Activated B cell treated with CpG ODN at 0.5 μM for 24 hours (primary cell): ENCODE measurements around the gene HAGHL. TPM values are rescaled to one million over a fixed set of nuclear protein-coding genes. Genes with fewer than 3 reads are reported as not detected.

Source experiments
- ATAC-seq: fragments of 200-7000 bp; cut with Tn5 transposase; one replicate; pipeline ENCODE4 v1.10.0; 2021; ENCODE audit warnings: low read depth, mild to moderate bottlenecking, moderate library complexity
- CTCF ChIA-PET: fragments of 350-600 bp; sonication (Branson Sonifier 250); formaldehyde crosslinking; loops from one replicate; lab custom pipeline; 2021; ENCODE audit warnings: antibody characterized with exemption; lab: Charles Lee
- POLR2A ChIA-PET: fragments of 350-600 bp; sonication (Branson Sonifier 250); formaldehyde crosslinking; loops from one replicate; lab custom pipeline; 2021; ENCODE audit warnings: antibody characterized with exemption; lab: Charles Lee
- DNase-seq: peaks from one replicate; pipeline ENCODE4 v3.0.0; 2022
- H3K27ac Mint-ChIP-seq: one replicate; pipeline ENCODE4 v1.8.0; 2020; ENCODE audit warnings: mixed read lengths
- H3K27me3 Mint-ChIP-seq: one replicate; pipeline ENCODE4 v1.8.0; 2021; ENCODE audit warnings: mixed read lengths
- H3K36me3 Mint-ChIP-seq: one replicate; pipeline ENCODE4 v1.8.0; 2021; ENCODE audit warnings: low read depth, mixed read lengths
- H3K4me1 Mint-ChIP-seq: one replicate; pipeline ENCODE4 v1.8.0; 2021; ENCODE audit warnings: mixed read lengths
- H3K4me3 Mint-ChIP-seq: one replicate; pipeline ENCODE4 v1.8.0; 2020; ENCODE audit warnings: mild to moderate bottlenecking, mixed read lengths
- H3K9me3 Mint-ChIP-seq: one replicate; pipeline ENCODE4 v1.8.0; 2020; ENCODE audit warnings: mixed read lengths
- intact Hi-C: fragments of 100-400 bp; cut with micrococcal nuclease; formaldehyde crosslinking; loops from one replicate; pipeline ENCODE4 v1.15.1; 2024
- total RNA-seq: library from RNA; stranded (reverse); gene quantifications from 2 replicates; pipeline ENCODE4 v1.2.3, GENCODE V29; 2022
- TF ChIP-seq, protein P1 (sequence below): fragments of 200-600 bp; IDR thresholded peaks from one replicate; pipeline ENCODE4 v1.8.0; 2022; ENCODE audit warnings: antibody characterized with exemption, mild to moderate bottlenecking

Gene HAGHL
- total RNA-seq, 1 donor from 2014 or later, result 10.9 TPM

DNA sequence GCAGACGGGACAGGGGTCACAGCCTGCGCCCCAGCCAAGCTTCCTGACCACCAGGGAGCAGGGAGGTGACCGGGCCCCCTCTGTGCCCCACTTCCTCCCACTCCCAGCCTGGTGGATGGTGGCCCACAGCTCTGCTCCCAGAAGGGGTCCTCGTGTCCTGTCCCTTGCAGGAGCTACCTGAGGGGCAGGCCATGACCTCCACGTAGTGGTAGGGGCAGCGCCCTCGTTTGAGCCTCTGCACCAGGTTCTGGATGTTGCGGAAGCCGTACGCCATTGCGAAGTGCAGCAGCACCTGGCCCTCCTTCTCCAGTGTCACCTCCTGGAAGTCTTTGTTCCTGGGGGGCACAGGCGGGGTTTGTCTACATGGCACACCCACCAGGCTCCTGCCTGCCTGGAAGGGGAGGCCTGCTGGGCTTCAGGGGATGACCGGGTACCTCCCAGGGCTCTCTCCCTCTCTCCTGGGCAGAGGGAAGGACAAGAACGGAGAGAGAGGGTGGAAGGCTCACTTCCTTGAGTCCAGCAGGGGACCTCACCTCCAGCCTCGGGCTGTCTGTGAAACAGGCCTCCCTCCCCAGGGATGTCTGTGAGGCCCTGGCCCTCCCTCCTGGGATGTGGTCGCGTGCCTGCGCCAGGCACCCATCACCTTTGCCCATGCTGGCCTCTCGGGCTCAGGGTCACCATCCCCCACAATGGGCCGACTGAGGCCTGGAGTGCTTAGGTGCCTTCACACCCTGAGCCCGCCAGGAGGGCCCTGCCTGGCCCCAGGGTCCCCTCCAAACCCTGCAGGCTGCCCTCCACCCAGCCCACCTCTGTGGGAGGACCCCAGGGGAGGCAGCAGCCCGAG is 4.0 kb downstream of the HAGHL start:
- H3K4me1 Mint-ChIP-seq, result no peaks in the 10 kb centered on the region
- CTCF ChIA-PET, result no interaction called here
- DNase-seq (no peak), ATAC-seq (no peak)
- POLR2A ChIA-PET, result interaction anchor here (2.4 kb wide), 1 partner anchor 10 kb away, joined by 10 read pairs; the partner anchor contains the start of gene ANTKMT
- TF ChIP-seq, protein P1, sequence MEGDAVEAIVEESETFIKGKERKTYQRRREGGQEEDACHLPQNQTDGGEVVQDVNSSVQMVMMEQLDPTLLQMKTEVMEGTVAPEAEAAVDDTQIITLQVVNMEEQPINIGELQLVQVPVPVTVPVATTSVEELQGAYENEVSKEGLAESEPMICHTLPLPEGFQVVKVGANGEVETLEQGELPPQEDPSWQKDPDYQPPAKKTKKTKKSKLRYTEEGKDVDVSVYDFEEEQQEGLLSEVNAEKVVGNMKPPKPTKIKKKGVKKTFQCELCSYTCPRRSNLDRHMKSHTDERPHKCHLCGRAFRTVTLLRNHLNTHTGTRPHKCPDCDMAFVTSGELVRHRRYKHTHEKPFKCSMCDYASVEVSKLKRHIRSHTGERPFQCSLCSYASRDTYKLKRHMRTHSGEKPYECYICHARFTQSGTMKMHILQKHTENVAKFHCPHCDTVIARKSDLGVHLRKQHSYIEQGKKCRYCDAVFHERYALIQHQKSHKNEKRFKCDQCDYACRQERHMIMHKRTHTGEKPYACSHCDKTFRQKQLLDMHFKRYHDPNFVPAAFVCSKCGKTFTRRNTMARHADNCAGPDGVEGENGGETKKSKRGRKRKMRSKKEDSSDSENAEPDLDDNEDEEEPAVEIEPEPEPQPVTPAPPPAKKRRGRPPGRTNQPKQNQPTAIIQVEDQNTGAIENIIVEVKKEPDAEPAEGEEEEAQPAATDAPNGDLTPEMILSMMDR, result no peak
- no peaks in the 10 kb centered on the region for H3K27me3 Mint-ChIP-seq
- H3K36me3 Mint-ChIP-seq, result peaks cover 31% of the 10 kb centered on the region
- H3K4me3 Mint-ChIP-seq, result no peak overlapping the region
- H3K9me3 Mint-ChIP-seq, result no peaks in the 10 kb centered on the region
- intact Hi-C loops, result no loop called here
- H3K27ac Mint-ChIP-seq, result no peak overlapping the region

DNA sequence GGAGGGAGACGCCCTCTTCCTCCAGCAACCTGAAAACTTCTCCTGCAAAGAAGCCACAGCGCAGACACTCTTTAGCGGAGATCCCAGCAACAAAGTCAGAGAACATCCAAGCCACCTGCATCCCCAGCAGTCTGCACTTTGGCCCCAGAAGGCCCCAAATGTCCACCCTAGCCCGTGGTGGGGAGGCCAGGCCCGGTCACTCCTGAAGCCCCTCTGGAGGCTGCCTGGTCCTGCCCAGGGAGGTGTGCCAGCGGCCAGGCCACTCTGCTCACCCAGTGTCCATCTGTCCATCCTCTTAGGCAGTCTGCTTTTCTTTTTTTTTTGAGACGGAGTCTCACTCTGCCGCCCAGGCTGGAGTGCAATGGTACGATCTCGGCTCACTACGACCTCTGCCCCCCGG is 5.4 kb downstream of the HAGHL start:
- intact Hi-C loops, result no loop called here
- DNase-seq (no peak), ATAC-seq (no peak)
- Mint-ChIP-seq H3K27ac (no peak overlapping the region), H3K4me3 (no peak overlapping the region), H3K27me3 (no peaks in the 10 kb centered on the region), H3K36me3 (peaks cover 42% of the 10 kb centered on the region), H3K9me3 (no peaks in the 10 kb centered on the region), H3K4me1 (peaks cover 8% of the 10 kb centered on the region)
- ChIA-PET POLR2A (no interaction called here), CTCF (interaction anchor here (1.0 kb wide), 1 partner anchor 12 kb away, joined by 3 read pairs; no protein-coding TSS in a partner anchor)
- TF ChIP-seq, protein P1, result no peak

DNA sequence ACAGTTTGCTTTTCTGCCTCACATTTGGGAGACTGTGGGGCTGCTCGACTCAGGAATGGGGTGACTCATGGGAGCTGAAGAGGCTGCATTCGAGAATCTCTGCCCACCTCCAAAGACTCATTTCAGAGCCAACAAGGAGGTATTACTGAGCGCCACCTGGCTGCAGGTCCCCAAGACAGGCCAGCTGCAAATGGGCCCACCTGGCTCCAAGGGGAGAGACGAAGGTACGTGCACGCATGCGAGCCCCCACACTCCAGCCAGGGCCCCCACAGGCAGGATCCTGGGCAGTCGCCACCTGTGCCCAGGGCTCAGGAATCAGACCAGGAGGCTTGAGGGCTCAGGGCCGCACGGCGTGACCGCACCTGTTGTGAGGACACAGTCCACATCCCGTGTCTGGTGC is 6.0 kb downstream of the HAGHL start:
- peaks cover 47% of the 10 kb centered on the region for H3K36me3 Mint-ChIP-seq
- intact Hi-C loops, result no loop called here
- TF ChIP-seq, protein P1, result no peak
- no peaks in the 10 kb centered on the region for H3K9me3 Mint-ChIP-seq
- no peak overlapping the region for H3K4me3 Mint-ChIP-seq
- ATAC-seq (no peak), DNase-seq (no peak)
- H3K4me1 Mint-ChIP-seq, result peaks cover 14% of the 10 kb centered on the region
- H3K27me3 Mint-ChIP-seq, result no peaks in the 10 kb centered on the region
- no peak overlapping the region for H3K27ac Mint-ChIP-seq
- POLR2A ChIA-PET, result no interaction called here
- CTCF ChIA-PET, result interaction anchor here (1.0 kb wide), 1 partner anchor 12 kb away, joined by 3 read pairs; no protein-coding TSS in a partner anchor

DNA sequence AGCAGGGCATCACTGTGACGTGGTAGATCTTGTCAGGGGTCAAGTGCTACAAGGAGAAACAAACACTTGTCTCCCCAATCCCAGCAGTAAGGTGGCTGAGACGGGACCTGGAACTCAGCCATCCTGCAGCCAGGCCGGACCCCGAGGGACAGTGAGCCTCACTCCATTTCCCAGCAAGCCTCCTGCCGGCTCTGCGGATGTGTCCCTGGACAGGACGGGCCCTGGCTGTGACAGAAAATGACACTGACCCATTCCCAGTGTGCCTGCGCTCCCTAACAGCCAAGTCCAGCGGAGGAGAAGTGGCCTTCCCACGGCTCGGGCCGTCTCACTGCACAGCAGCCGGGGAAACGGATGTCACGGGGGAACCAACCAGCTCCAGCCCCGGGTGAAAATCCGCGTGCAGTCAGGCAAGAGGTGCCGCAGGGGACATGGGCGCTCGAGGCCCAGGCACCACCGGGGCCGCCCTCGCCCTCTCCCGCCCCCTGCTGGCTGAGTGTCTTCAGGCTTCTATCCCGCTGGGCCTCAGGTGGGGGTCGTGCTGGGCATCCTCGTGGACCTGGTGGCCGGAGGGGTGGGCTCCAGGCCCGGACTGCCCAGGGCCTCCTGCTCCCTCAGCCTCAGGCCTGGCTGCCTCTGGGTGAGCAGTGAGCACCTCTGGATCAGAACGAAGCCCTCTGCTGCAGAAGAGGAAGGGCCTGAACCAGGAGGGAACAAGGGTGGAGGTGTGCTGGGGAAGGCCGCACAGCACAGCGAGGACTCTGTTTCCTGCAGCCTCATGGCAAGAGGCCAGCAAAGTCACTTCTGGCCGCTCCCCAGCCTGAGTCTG is 6.7 kb downstream of the HAGHL start:
- Mint-ChIP-seq H3K36me3 (peaks cover 49% of the 10 kb centered on the region), H3K27ac (no peak overlapping the region), H3K27me3 (no peaks in the 10 kb centered on the region), H3K9me3 (no peaks in the 10 kb centered on the region), H3K4me1 (peaks cover 18% of the 10 kb centered on the region), H3K4me3 (no peak overlapping the region)
- ChIA-PET POLR2A (no interaction called here), CTCF (interaction anchor here (1.0 kb wide), 1 partner anchor 13 kb away, joined by 3 read pairs; no protein-coding TSS in a partner anchor)
- DNase-seq (no peak), ATAC-seq (no peak)
- TF ChIP-seq, protein P1, result no peak
- intact Hi-C loops, result no loop called here
